ENCODE data around the gene WDR45B. TPM values are rescaled to one million over a fixed set of nuclear protein-coding genes. Genes with fewer than 3 reads are reported as not detected.

WDR45B gene
- polyA plus RNA-seq, 1 experiment = 105 TPM

GRCh38 chr17:82665217-82665616 lies 17.0 kb upstream of the WDR45B start:
- CTCF ChIA-PET = no interaction called here
- no peaks in the 10 kb centered on the region for H3K27me3 ChIP-seq (ENCODE audit: control insufficient read depth, insufficient read depth, low read length)
- no peak for DNase-seq (ENCODE audit: low read depth, low spot score)
- H3K9me3 ChIP-seq (ENCODE audit: control insufficient read depth, insufficient read depth, low read length) = peaks cover 6% of the 10 kb centered on the region; the same call in 1 of the 2 replicates
- no peak overlapping the region for H3K27ac ChIP-seq (ENCODE audit: low read depth, low read length)
- no peak overlapping the region for H3K4me3 ChIP-seq (ENCODE audit: low read depth, low read length)
- POLR2A ChIA-PET = no interaction called here
- TF ChIP-seq CTCF (IDR thresholded peaks at IDR 0.05; ENCODE audit: low read depth, low read length) = no peak

DNA sequence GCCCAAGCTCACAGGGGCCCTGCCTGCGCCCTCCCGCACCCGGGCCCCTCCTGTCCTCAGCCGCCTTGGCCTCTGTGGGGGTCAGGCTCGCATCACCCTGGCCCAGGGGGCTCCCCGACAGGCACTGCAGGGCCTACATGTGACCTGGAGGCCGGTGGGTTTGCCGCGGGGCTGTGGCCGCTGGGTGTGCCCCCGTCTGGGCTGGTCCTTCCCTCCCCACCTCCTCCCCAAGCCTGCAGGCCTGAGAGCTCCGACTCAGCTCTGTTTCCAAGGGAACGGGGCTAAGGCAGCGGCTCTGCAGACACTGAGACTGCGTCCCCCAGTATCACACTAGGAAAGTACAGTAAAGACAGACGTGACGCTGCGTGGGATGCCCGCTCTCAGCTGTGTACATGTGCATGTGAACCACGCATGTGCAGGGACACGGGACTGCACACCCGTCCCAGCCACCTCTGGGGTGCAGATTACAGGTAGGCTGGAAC lies 16.5 kb upstream of the WDR45B start:
- TF ChIP-seq CTCF (IDR thresholded peaks at IDR 0.05; ENCODE audit: low read depth, low read length) = no peak
- ChIA-PET CTCF (no interaction called here), POLR2A (no interaction called here)
- Histone ChIP-seq H3K27ac (ENCODE audit: low read depth, low read length) (no peak overlapping the region), H3K4me3 (ENCODE audit: low read depth, low read length) (no peak overlapping the region), H3K27me3 (ENCODE audit: control insufficient read depth, insufficient read depth, low read length) (no peaks in the 10 kb centered on the region), H3K9me3 (ENCODE audit: control insufficient read depth, insufficient read depth, low read length) (peaks cover 6% of the 10 kb centered on the region; the same call in 1 of the 2 replicates)
- DNase-seq (ENCODE audit: low read depth, low spot score) = no peak

GRCh38 chr17:82664276-82664575 lies 16.0 kb upstream of the WDR45B start:
- H3K27me3 ChIP-seq (ENCODE audit: control insufficient read depth, insufficient read depth, low read length) = no peaks in the 10 kb centered on the region
- ChIA-PET CTCF (interaction anchor here (0.6 kb wide), 1 partner anchor 78 kb away, joined by 3 read pairs; no protein-coding TSS in a partner anchor), POLR2A (no interaction called here)
- no peak overlapping the region for H3K27ac ChIP-seq (ENCODE audit: low read depth, low read length)
- DNase-seq (ENCODE audit: low read depth, low spot score) = no peak
- no peak overlapping the region for H3K4me3 ChIP-seq (ENCODE audit: low read depth, low read length)
- TF ChIP-seq CTCF (IDR thresholded peaks at IDR 0.05; ENCODE audit: low read depth, low read length) = no peak
- H3K9me3 ChIP-seq (ENCODE audit: control insufficient read depth, insufficient read depth, low read length) = peaks cover 9% of the 10 kb centered on the region; the same call in 1 of the 2 replicates

- H3K27me3 ChIP-seq (ENCODE audit: control insufficient read depth, insufficient read depth, low read length) = no peaks in the 10 kb centered on the region
- TF ChIP-seq CTCF (IDR thresholded peaks at IDR 0.05; ENCODE audit: low read depth, low read length) = no peak
- peaks cover 13% of the 10 kb centered on the region; the same call in 1 of the 2 replicates for H3K9me3 ChIP-seq (ENCODE audit: control insufficient read depth, insufficient read depth, low read length)
- H3K4me3 ChIP-seq (ENCODE audit: low read depth, low read length) = no peak overlapping the region
- CTCF ChIA-PET = interaction anchor here (0.6 kb wide), 1 partner anchor 79 kb away, joined by 3 read pairs; no protein-coding TSS in a partner anchor
- no peak for DNase-seq (ENCODE audit: low read depth, low spot score)
- H3K27ac ChIP-seq (ENCODE audit: low read depth, low read length) = no peak overlapping the region
- POLR2A ChIA-PET = no interaction called here
These were observed 15.4 kb upstream of the WDR45B start for GRCh38 chr17:82663381-82664275.

GRCh38 chr17:82662711-82663261 lies 14.5 kb upstream of the WDR45B start:
- no peak for TF ChIP-seq CTCF (IDR thresholded peaks at IDR 0.05; ENCODE audit: low read depth, low read length)
- H3K27ac ChIP-seq (ENCODE audit: low read depth, low read length) = no peak overlapping the region
- no peak overlapping the region for H3K4me3 ChIP-seq (ENCODE audit: low read depth, low read length)
- ChIA-PET CTCF (interaction anchor here (0.6 kb wide), 1 partner anchor 105 kb away, joined by 3 read pairs; no protein-coding TSS in a partner anchor), POLR2A (no interaction called here)
- H3K27me3 ChIP-seq (ENCODE audit: control insufficient read depth, insufficient read depth, low read length) = no peaks in the 10 kb centered on the region
- peaks cover 13% of the 10 kb centered on the region; the same call in 1 of the 2 replicates for H3K9me3 ChIP-seq (ENCODE audit: control insufficient read depth, insufficient read depth, low read length)
- DNase-seq (ENCODE audit: low read depth, low spot score) = no peak

Measured in AG04450 (cell line).